Measurements from ENCODE around the gene TLR6. TPM values are rescaled to one million over a fixed set of nuclear protein-coding genes. Genes with fewer than 3 reads are reported as not detected.

Gene TLR6
- total and polyA plus RNA-seq, 4 donors = 0.33 to 12.8 (median 3.3) TPM

DNA sequence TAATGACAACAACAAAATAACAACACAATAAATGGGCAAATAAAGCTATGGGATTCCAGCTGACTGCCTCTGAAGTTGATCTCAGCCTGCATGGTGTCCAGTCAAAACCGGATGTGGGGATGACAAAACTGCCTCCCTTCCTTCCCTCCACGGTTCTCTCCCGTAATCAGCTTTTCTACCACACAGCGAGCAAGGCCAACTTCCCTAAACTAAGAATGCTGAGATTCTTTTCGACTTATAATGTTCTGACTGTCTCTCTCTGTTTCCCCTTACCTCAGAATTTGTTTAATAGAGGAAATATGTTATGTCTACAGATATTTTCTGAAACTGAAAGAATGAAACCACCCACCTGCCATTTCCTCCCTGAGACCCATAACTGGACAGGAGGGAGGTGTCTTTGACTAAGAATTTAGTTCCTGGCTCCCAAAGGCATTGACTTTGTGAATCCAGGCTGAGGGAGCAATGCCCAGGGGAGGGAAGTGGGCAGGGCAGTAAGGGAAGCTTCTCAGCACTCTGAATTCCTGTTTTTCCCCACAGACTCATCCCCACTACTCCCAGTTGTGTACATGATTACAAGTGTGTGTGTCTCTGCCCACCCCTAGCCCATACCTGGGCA is 51.0 kb downstream of the TLR6 start:
- peaks cover 2% of the 10 kb centered on the region for H3K9me3 ChIP-seq (ENCODE audit: control insufficient read depth, low read length)
- peaks cover 0 to 2% of the 10 kb centered on the region in 2 donors for H3K36me3 ChIP-seq (ENCODE audit: control insufficient read depth in 1 of 2, insufficient read depth in 2 of 2, low read length in 1 of 2)
- peak overlapping the region in 1 of 2 donors; percentile 17 for H3K27ac ChIP-seq (ENCODE audit: low read depth in 1 of 2, low read length in 2 of 2)
- H3K4me3 ChIP-seq (ENCODE audit: low read length in 2 of 2) = peak overlapping the region in 1 of 2 donors; percentile 72
- DNase-seq = peak in 1 of 2 donors; percentile 69
- H3K4me1 ChIP-seq (ENCODE audit: control insufficient read depth in 1 of 2, insufficient read depth in 2 of 2, low read length in 2 of 2) = peaks cover 1 to 3% of the 10 kb centered on the region in 2 donors
- H3K27me3 ChIP-seq (ENCODE audit: control insufficient read depth in 1 of 2, insufficient read depth in 2 of 2, low read length in 1 of 2) = no peaks in the 10 kb centered on the region
- 28 to 40% methylated on average over 5 of the region's 5 CpGs for WGBS, 2 donors
- intact Hi-C loops (cut with DNase I) = no loop called here
- ATAC-seq (ENCODE audit: low FRiP score) = peak; percentile 57

DNA sequence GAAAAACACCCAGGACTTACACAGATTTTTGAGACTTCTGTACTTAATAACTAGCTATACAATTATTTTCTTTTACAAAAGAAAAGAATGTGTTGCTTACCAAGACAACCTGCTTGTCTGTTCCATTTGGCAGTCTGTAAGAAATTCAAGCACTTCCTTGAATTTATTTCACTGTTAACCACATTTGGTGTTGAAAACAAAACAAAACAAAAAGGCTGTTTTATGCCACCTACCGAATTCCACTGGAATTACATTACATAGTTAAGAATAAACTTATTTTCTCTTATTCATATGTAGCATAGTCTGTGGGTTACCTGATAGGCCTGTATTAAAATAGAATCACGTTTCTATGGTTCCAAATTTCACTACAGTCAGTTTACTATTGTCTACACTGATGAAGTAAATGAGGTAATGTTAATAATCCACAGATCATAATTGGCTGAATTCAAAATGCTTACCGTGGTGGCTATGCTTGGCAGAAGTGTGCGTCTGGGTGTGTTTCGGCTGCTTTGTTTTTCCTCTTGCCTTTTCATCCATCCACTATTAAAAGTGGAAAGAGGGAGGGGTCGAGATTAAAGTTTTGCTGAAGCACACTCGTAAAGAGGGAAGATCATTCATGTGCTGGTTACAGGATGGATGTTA is 51.8 kb downstream of the TLR6 start, which contains the start of gene TLR1:
Gene TLR1, minus strand, starts transcription at position 138 of the 642 bp plus-strand sequence. CDS start 5,960 bp downstream, outside the sequence.
- 5% methylated on average over 7 of the region's 7 CpGs for WGBS, 2 donors
- intact Hi-C loops (cut with DNase I) = no loop called here

DNA sequence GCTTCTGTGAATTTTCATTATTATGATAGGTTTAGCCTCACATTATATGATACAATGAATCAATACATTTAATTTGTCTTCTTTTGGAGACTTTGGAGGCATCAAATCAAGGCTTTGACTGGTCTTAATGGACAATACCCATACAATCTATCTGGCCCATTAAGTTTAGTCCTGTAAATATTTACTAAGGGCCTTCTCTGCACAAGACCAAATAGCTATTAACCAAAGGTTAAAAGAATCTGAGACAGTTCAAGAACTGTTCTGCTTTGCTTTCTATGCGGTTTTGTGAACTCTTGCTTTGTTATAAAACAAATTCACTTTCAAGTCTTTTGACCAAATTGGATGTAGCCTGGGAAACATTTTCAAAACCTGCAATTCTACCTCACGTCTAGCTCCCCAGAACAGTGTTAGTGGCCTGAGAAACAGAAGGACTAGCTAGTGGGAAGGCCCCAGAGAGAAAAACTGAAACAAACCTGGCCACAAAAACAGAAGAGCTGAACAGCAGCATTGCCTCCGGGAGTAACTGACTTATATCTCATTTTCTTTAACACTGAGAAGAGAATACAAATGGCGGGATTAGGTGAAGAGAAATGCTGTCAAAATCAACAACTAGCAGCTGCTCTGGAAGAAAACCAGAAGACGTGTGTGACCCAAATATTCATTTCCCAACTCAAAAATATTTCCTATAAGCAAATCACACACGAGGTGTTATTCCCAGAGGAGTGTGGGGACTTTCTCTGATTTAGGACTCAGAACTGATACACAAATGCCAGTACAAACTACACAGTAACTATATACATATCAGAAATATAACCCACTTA is 52.6 kb downstream of the TLR6 start:
- H3K9me3 ChIP-seq (ENCODE audit: control insufficient read depth, low read length) = peaks cover 5% of the 10 kb centered on the region
- 17 to 19% methylated on average over 6 of the region's 6 CpGs for WGBS, 2 donors
- intact Hi-C loops (cut with DNase I) = no loop called here
- peaks cover 1 to 3% of the 10 kb centered on the region in 2 donors for H3K4me1 ChIP-seq (ENCODE audit: control insufficient read depth in 1 of 2, insufficient read depth in 2 of 2, low read length in 2 of 2)
- H3K4me3 ChIP-seq (ENCODE audit: low read length in 2 of 2) = peak overlapping the region in 1 of 2 donors; percentile 72
- H3K27ac ChIP-seq (ENCODE audit: low read depth in 1 of 2, low read length in 2 of 2) = peak overlapping the region in 1 of 2 donors; percentile 33
- no peak for DNase-seq
- H3K36me3 ChIP-seq (ENCODE audit: control insufficient read depth in 1 of 2, insufficient read depth in 2 of 2, low read length in 1 of 2) = peaks cover 0 to 6% of the 10 kb centered on the region in 2 donors
- H3K27me3 ChIP-seq (ENCODE audit: control insufficient read depth in 1 of 2, insufficient read depth in 2 of 2, low read length in 1 of 2) = no peaks in the 10 kb centered on the region
- no peak for ATAC-seq (ENCODE audit: low FRiP score)

More for the DNA sequence above, 51.8 kb downstream of the TLR6 start, which contains the start of gene TLR1:
- peak; percentile 86 for ATAC-seq (ENCODE audit: low FRiP score)
- Histone ChIP-seq H3K27me3 (ENCODE audit: control insufficient read depth in 1 of 2, insufficient read depth in 2 of 2, low read length in 1 of 2) (no peaks in the 10 kb centered on the region), H3K36me3 (ENCODE audit: control insufficient read depth in 1 of 2, insufficient read depth in 2 of 2, low read length in 1 of 2) (peaks cover 0 to 4% of the 10 kb centered on the region in 2 donors), H3K4me3 (ENCODE audit: low read length in 2 of 2) (peak within 1 kb of the TSS in 1 of 2 donors; percentile 72), H3K9me3 (ENCODE audit: control insufficient read depth, low read length) (peaks cover 5% of the 10 kb centered on the region), H3K27ac (ENCODE audit: low read depth in 1 of 2, low read length in 2 of 2) (peak within 1 kb of the TSS in 1 of 2 donors; percentile 33), H3K4me1 (ENCODE audit: control insufficient read depth in 1 of 2, insufficient read depth in 2 of 2, low read length in 2 of 2) (peaks cover 1 to 3% of the 10 kb centered on the region in 2 donors)
- no peak for DNase-seq

DNA sequence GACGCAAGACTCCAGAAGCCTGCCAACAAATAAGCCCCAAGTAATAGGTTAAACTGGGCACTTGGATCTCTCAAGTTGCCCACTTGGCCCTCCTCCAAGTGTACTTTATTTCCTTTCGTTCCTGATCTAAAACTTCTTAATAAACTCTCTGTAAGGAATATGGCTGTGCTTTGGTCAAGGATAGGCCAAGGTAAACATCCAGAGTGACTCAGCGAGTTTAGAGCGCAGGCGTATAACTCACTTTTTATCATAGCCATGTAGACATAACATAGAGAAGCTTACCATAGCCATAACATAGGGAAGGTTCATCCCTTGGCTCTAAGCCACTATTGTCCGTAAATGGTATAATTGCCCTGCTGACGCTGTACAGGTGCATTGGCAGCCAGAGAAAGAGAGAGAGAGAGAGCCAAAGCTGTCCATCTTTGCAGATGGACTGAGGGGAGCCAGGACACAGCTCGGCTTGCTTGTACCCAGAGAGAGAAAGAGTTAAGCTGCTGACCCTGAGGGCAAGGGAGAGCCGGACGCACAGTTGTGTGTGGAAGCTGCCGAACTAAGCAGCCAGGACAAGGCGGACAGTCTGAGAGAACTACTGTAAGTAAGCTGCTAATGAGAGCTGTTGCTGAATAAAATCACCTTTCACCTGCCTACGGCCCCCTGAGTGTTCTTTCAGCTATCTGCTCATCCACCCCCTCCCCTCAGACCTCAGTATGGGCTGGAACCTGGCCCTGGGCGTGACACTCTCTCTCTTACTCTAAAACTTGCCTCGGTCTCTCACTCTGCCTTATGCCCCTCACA is 53.9 kb downstream of the TLR6 start:
- DNase-seq (no peak), ATAC-seq (ENCODE audit: low FRiP score) (no peak)
- Histone ChIP-seq H3K36me3 (ENCODE audit: control insufficient read depth in 1 of 2, insufficient read depth in 2 of 2, low read length in 1 of 2) (peaks cover 0 to 6% of the 10 kb centered on the region in 2 donors), H3K27me3 (ENCODE audit: control insufficient read depth in 1 of 2, insufficient read depth in 2 of 2, low read length in 1 of 2) (no peaks in the 10 kb centered on the region), H3K4me3 (ENCODE audit: low read length in 2 of 2) (no peak overlapping the region), H3K27ac (ENCODE audit: low read depth in 1 of 2, low read length in 2 of 2) (no peak overlapping the region), H3K4me1 (ENCODE audit: control insufficient read depth in 1 of 2, insufficient read depth in 2 of 2, low read length in 2 of 2) (peaks cover 1 to 3% of the 10 kb centered on the region in 2 donors), H3K9me3 (ENCODE audit: control insufficient read depth, low read length) (peaks cover 5% of the 10 kb centered on the region)
- intact Hi-C loops (cut with DNase I) = no loop called here
- WGBS, 2 donors = 85 to 92% methylated on average over 15 of the region's 15 CpGs

DNA sequence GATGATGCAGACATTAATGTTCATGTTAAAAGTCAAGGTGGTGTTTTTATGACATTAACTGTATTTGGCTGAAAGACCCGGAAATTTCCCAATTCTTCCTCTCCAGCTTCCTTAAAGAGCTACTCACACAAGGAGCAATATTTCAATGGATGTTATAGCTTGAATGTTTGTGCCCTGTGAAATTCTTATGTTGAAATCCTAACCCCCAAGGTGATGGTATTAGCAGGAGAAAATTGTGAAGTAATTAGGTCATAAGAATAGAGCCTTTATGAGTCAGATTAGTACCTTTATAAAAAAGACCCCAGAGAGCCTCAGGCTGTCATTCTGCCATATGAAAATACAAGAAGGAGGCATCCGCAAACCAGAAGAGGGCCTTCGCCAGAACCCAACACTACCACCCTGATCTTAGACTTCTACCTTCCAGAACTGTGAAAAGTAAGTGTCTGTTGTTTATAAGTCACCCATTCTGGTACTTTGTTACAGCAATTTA is 55.6 kb downstream of the TLR6 start:
- no peak for DNase-seq
- H3K27ac ChIP-seq (ENCODE audit: low read depth in 1 of 2, low read length in 2 of 2) = no peak overlapping the region
- no peak for ATAC-seq (ENCODE audit: low FRiP score)
- 93 to 98% methylated on average over 3 of the region's 3 CpGs for WGBS, 2 donors
- intact Hi-C loops (cut with DNase I) = no loop called here
- peaks cover 0 to 6% of the 10 kb centered on the region in 2 donors for H3K36me3 ChIP-seq (ENCODE audit: control insufficient read depth in 1 of 2, insufficient read depth in 2 of 2, low read length in 1 of 2)
- H3K9me3 ChIP-seq (ENCODE audit: control insufficient read depth, low read length) = peaks cover 6% of the 10 kb centered on the region
- peaks cover 1 to 3% of the 10 kb centered on the region in 2 donors for H3K4me1 ChIP-seq (ENCODE audit: control insufficient read depth in 1 of 2, insufficient read depth in 2 of 2, low read length in 2 of 2)
- H3K27me3 ChIP-seq (ENCODE audit: control insufficient read depth in 1 of 2, insufficient read depth in 2 of 2, low read length in 1 of 2) = no peaks in the 10 kb centered on the region
- no peak overlapping the region for H3K4me3 ChIP-seq (ENCODE audit: low read length in 2 of 2)

DNA sequence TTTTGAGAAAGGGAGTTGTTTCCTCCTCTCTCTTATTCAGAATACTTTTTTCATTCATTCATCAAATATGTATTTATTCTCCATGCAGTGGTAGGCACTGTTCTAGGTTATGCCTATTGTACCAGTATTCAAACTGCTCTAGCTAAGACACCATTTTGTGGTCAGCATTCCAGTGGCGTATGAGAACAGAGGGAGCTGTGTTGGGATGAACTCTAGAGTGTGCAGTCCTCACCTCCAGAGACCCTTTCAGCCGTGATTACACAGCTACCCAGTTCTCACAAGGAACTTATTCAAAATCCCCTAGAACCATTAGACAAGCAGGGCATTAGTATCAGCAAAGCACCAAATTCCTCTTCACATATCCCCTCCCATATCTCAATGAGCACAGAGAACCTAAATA is 56.3 kb downstream of the TLR6 start:
- H3K36me3 ChIP-seq (ENCODE audit: control insufficient read depth in 1 of 2, insufficient read depth in 2 of 2, low read length in 1 of 2) = peaks cover 0 to 6% of the 10 kb centered on the region in 2 donors
- peaks cover 1 to 3% of the 10 kb centered on the region in 2 donors for H3K4me1 ChIP-seq (ENCODE audit: control insufficient read depth in 1 of 2, insufficient read depth in 2 of 2, low read length in 2 of 2)
- no peak for DNase-seq
- intact Hi-C loops (cut with DNase I) = no loop called here
- no peaks in the 10 kb centered on the region for H3K27me3 ChIP-seq (ENCODE audit: control insufficient read depth in 1 of 2, insufficient read depth in 2 of 2, low read length in 1 of 2)
- peaks cover 6% of the 10 kb centered on the region for H3K9me3 ChIP-seq (ENCODE audit: control insufficient read depth, low read length)
- no peak overlapping the region for H3K27ac ChIP-seq (ENCODE audit: low read depth in 1 of 2, low read length in 2 of 2)
- WGBS, 2 donors = 94 to 95% methylated on average over 2 of the region's 2 CpGs
- H3K4me3 ChIP-seq (ENCODE audit: low read length in 2 of 2) = no peak overlapping the region
- ATAC-seq (ENCODE audit: low FRiP score) = no peak

DNA sequence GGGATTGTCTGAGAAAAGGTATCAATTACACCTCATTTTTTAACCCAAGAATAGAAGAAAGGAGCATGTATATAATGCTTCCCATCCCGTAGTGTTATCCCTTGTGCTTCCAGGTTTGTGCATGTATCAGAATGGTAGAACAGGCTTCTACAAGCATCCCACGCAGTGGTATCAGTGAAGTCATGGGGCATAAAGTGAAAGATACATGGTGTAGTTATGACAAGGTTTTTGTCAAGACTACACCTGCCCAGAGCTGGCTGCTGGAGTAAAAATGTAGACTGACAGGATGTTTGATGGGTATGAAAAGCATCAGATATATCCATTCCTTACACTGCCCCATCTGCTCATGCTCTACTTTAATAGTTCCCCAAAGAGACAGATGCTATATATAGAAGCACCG is 61.5 kb downstream of the TLR6 start:
- no peaks in the 10 kb centered on the region for H3K4me1 ChIP-seq (ENCODE audit: control insufficient read depth in 1 of 2, insufficient read depth in 2 of 2, low read length in 2 of 2)
- 84 to 86% methylated on average over 3 of the region's 3 CpGs for WGBS, 2 donors
- peaks cover 0 to 3% of the 10 kb centered on the region in 2 donors for H3K36me3 ChIP-seq (ENCODE audit: control insufficient read depth in 1 of 2, insufficient read depth in 2 of 2, low read length in 1 of 2)
- H3K27ac ChIP-seq (ENCODE audit: low read depth in 1 of 2, low read length in 2 of 2) = no peak overlapping the region
- no peak for ATAC-seq (ENCODE audit: low FRiP score)
- no peak for DNase-seq
- intact Hi-C loops (cut with DNase I) = no loop called here
- H3K27me3 ChIP-seq (ENCODE audit: control insufficient read depth in 1 of 2, insufficient read depth in 2 of 2, low read length in 1 of 2) = no peaks in the 10 kb centered on the region
- H3K4me3 ChIP-seq (ENCODE audit: low read length in 2 of 2) = no peak overlapping the region
- peaks cover 4% of the 10 kb centered on the region for H3K9me3 ChIP-seq (ENCODE audit: control insufficient read depth, low read length)

DNA sequence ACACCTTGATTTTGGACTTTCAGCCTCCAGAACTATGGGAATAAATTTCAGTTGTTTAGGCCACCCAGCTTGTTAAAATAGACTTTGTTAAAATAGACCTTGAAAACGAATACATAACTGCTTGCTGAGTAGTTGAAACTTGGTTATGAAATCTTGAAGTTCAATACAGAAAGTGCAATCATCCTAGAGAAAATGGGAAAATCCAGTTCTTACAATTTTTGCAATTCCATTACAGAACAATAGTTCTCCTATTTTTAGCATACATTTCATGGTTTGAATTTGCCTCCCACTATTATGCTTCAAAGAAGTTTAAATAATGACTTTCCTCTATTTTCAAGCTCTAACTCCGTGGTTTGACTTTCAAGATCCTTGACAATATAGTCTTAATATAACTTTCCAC is 62.6 kb downstream of the TLR6 start:
- ATAC-seq (ENCODE audit: low FRiP score) = no peak

More for the DNA sequence above, 62.6 kb downstream of the TLR6 start:
- H3K4me3 ChIP-seq (ENCODE audit: low read length in 2 of 2) = no peak overlapping the region
- H3K27ac ChIP-seq (ENCODE audit: low read depth in 1 of 2, low read length in 2 of 2) = no peak overlapping the region
- 52% methylated on average over 2 of the region's 2 CpGs for WGBS, 2 donors
- intact Hi-C loops (cut with DNase I) = no loop called here
- no peak for DNase-seq
- H3K4me1 ChIP-seq (ENCODE audit: control insufficient read depth in 1 of 2, insufficient read depth in 2 of 2, low read length in 2 of 2) = no peaks in the 10 kb centered on the region
- no peaks in the 10 kb centered on the region for H3K27me3 ChIP-seq (ENCODE audit: control insufficient read depth in 1 of 2, insufficient read depth in 2 of 2, low read length in 1 of 2)
- no peaks in the 10 kb centered on the region for H3K36me3 ChIP-seq (ENCODE audit: control insufficient read depth in 1 of 2, insufficient read depth in 2 of 2, low read length in 1 of 2)
- peaks cover 4% of the 10 kb centered on the region for H3K9me3 ChIP-seq (ENCODE audit: control insufficient read depth, low read length)
